ENCODE data around the gene TVP23A.
"Not testable (repeated sequence)": the region's sequence is repeated elsewhere in the genome, so short reads cannot be mapped to it uniquely, and the experiment has no call there.

TVP23A gene

DNA sequence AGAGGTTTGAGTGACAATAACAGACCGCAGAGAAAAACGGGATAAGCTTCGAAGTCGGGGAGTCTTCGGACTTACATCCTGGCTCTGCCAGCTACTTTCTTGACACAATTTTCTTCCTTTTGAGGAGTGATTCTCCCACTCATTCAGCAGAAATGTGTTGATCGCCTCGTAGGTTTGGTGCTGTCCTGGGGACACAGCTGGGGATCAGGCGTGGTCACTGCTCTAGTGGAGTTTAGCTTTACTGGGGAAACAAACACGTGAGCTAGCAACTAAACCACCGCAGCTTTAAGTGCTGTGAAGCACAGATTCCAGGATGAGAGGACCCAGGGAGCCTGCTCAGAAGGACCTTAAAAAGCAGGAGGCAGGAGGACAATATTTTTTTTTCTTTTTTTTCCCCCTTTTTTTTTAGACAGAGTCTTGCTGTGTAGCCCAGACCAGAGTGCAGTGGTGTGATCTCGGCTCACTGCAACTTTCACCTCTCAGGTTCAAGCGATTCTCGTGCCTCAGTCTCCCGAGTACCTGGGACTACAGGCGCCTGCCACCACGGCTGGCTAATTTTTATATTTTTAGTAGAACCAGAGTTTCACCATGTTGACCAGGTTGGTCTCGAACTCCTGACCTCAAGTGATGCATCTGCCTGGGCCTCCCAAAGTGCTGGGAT is 74.1 kb downstream of the TVP23A start:
- no peak for DNase-seq

DNA sequence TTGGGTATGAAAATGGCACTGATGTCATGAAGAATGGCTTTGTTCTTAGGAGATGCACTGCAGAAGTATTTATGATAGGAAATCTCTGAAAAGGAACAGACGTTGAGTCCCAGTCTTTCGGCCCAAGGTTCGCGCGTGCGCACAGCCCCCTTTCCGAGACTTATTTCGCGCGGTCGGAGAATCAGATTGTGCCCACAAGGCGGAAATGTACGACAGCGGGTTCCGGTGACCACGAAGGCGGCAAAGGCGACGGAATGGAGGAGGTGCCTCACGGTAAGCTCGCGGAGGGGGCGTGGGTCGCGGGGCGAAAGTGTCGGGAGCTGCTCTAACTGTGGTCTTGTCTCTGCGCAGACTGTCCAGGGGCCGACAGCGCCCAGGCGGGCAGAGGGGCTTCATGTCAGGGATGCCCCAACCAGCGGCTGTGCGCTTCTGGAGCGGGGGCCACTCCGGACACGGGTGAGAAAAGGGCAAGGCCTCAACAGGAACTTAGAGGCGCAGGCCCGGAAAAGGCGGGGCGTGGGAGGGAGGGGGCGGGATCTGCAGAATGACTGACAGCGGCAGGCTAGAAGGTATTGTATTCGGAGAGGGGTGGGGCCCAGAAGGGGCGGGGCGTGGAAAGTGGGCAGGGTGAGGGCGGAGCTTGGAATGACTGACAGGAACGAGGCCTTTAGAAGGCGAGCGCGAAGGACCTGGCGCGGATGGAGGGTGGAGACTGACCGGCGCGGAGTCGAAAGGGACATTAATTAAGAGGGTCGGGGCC is 74.8 kb downstream of the TVP23A start, which contains the start of gene NUBP1:
Gene NUBP1, plus strand, starts transcription at position 233 of the 760 bp plus-strand sequence. Its CDS starts 22 bp downstream, at position 255.
- peak; percentile 98 for DNase-seq

DNA sequence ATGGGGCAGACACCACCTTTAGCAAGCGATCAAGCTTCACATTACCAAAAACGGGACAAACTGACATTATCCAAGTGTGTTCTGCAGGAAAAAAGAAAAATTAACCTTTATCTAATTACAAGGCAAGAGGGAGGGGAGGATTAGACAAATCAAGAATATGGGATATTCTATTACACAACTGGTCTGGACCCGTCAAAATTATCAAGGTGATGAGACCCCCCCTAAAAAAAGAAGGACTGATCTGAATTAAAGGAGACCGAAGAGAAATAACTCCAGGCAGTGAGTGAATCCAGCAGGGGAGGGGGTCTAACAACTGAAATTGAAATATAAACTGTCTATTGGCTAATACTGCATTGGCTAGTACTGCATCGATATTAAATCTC is 75.4 kb downstream of the TVP23A start:
- DNase-seq = no peak

DNA sequence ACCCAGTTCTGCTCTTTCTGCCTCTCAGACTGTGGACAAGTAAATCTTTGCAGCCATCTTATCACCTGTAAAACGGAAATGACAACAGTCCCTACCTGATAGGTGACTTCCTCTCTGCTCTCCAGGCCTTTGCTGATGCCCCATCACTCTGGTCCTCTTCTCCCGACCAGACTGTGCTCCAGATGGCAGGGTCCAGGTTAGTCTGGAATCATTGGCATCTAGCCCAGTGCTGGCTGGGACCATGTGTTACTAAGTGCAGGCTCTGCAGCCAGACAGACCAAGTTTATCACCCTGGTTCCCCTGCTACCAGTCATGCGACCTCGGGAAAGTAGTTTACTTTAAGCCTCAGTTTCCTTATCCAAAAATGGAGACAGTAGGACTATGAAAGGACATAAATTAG is 76.8 kb downstream of the TVP23A start:
- no peak for DNase-seq

DNA sequence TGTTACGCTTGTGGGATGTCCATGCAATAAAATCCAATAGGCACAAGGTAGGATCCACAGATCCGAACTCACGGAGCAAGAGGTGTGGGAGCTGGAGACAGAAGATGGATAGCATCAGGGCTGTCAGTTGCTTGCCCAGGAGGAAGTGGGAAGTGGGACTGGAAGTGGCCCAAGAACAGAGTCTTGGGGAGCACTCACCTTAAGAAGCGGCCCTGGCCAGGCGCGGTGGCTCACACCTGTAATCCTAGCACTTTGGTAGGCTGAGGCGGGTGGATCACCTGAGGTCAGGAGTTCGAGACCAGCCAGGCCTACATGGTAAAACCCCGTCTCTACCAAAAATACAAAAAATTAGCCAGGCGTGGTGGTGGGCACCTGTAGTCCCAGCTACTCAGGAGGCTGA is 77.3 kb downstream of the TVP23A start:
- DNase-seq = not testable (repeated sequence)

DNA sequence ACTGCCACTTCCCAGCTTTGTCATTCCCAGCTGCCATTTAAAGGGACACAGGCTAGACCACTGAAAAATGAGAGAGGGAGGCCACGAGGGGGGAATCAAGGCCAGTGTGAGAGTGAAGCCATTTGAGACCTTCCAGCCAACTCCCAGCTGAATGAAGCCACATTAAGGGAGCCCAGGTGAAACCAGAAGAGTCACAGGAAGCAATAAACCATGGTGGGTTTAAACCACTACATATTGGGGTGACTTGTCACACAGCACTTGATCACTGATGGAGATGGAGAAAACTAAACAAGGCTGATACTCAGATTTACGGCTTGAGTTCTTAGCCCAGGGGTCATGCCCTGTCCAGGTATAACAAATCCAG is 77.8 kb downstream of the TVP23A start:
- DNase-seq = no peak

DNA sequence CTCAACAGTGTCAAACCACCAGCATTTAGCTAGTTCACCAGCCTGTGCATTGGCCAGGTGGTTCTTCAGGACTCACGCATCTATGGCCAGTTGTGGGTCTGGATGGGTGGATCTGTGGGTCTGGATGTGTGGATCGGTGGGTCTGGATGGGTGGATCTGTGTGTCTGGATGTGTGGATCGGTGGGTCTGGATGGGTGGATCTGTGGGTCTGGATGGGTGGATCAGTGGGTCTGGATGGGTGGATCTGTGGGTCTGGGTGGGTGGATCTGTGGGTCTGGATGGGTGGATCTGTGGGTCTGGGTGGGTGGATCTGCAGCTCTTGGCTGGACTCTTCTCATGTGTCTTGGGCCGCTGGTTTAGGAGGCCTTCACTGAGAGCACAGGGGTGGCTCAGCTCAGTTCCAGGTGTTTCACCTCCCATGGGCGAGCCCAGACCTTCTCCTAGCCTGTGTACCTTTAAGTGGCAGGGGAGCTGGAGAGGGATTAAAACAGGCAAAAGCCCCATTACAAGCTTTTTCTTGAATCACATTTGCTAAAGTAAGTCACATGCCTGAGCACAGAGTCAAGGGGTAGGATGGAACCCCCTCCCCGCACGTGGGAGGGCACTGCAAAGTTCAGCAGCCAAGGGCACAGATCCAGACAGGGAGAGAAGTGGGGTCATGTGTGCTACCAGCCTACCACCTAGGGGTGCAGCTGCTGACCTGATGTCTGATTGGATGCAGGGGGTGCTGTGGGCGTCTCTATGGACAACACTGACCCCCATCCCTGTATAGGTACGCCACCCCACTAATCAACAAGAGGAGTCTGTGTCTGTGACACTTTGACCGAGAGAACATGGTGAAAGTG is 78.4 kb downstream of the TVP23A start:
- no peak for DNase-seq

DNA sequence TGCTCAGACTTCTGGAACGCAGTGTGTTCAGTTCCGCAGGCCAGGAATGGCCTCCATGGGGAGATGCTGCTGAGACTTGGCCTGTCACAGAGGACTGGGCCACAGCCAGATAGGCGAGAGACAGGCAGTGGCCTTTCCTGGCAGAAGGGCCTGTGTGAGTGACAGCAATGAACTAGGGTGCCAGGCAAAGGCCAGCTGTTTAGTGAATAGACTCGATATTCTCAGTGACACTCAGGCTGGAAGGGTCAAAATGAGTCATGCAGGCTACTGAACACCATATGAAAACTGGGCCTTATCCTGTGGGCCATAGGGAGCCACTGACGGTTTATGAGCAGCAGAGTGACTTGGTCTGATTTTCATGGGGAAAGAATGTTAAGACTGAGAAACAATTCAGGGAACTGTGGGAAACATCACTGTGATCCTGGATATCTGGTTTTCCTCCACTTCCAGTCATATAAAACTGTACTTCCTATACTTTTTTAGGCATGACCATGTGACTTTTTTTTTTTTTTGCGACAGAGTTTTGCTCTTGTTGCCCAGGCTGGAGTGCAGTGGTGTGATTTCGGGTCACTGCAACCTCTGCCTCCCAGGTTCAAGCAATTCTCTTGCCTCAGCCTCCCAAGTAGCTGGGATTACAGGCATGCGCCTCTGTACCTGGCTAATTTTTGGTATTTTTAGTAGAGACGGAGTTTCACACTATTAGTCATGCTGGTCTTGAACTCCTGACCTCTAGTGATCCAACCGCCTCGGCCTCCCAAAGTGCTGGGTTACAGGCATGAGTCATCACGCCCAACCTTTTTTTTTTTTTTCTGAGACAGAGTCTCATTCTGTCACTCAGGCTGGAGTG is 80.1 kb downstream of the TVP23A start:
- DNase-seq = peak; percentile 90

DNA sequence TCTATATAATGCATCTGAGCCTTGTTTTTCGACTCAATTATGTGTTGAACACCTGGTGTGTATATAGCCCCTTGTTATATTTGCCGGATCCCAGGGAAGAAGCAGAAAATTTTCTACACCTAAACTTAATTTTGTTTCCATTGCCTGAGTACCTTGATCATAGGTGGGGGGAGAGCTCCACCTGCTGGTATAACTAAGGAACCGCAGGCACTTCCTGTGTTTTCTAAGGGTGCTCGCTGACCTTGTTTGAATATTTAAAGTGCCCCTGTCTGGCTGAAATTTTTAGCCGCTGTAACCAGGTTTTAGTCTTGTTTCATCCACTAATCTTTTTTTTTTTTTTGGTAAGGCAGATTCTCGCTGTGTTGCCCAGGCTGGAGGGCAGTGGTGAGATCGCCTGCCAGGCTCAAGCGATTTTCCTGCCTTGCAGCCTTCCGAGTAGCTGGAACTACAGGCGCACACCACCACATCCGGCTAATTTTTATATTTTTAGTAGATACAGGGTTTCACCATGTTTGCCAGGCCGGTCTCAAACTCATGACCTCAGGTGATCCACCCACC is 81.4 kb downstream of the TVP23A start:
- DNase-seq = peak; percentile 81

DNA sequence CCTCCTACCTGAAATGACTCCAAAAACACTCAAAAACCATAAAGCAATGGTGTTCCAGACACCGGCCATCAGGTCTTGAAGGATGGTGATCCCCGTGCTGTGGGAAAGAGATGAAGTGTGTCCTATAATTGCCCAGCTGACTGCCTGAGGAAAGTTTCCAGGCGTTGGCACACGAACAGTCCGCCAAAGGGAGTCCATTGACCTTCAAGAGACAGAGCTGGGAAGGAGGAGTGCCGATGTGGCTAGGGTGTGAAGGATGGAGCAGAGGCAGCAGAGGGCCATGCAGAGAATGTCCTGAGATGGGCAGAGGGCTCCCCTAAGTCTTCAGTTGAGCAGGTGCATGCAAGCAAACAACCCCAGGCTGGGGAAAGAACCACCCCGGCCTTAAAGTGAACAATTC is 86.8 kb downstream of the TVP23A start:
- no peak for DNase-seq

DNA sequence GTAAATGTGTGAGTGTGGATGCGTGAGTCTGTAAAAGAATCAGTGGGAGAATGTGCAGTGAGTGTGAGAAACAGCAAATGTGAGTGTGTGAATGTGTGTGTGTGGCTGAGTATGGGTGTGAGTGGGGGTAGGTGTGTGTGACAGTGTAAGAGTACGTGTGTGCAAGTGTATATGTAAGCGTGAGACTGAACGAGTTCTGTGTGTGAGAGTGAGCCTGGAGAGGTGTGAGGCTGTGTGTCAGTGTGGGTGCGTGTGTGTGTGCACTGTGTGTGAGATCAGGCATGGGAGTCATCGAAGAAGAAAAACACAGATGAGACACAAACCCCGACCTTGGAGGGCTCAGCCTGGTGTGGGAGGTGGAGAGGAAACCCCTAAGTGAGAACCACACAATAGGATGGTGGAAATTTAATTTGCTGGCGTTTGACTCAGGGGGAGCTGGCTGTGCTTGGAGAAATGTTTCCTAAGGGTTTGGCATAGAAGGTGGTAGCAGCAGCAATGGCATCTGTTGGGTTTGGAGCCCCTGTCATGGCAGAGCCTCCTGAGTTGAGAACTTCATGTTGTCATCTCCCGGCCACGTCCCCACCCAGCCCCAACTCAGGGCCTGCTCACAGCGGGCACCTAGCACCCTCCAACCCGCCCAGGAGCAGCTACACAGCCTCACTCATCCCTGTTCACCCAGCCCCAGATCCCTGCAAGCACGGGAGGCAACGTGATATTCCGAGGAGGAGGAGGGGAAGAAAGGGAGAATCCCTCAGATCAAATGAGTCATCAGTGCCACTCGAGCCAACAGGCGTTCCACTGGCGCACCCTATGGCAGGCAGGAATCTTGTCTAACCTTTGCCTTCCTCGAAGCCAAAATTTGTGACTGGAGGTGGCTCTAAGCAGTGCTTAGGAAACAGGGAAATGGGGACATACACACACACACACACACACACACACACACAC is 89.2 kb downstream of the TVP23A start:
- no peak for DNase-seq

DNA sequence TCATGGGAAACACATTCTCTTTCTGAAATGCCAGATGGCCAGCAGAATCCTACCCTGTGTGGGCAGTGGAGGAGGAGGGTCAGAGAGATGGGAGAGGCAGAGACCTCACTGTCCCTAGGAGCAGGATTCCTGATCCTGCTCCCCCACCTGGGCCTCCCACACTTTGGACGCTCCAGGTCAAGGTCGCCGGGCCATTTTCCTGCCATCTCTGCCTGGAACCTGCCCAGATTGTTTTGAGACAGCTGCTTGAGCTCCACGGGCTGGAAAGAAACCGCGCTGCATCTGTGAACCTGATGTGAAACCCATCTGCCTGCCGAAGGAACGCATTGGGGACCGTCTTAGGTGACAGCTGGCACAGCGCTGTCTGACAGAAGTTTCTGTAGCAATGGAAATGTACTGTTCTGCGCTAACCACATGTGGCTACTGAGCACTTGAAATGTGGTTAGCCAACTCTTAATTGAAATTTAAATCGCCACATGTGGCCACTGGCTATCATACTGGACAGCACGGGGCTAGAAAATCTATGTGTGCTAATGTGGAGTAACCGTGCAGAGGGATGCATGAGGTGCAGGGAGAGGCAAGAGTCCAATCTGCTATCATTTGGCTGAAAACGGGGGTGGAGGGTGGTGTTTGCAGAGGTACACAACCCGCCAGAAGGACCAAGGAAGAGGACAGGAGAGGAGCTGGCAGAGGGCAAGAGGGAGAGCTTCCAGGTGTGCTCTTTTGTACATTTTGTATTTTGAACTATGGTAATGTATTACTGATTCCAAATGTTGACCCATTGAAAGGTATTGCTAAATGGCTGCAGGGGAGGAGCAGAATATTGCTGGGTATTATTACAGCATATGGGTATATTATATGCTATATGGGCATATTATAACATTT is 90.3 kb downstream of the TVP23A start:
- DNase-seq = peak; percentile 91
